WTC11 (cell line): Measurements from ENCODE around the gene TBC1D1.

ENCODE experiments used
- ATF2 ChIP-seq: sonication (generic); formaldehyde crosslinking; IDR thresholded peaks from 2 replicates; pipeline ENCODE4 v1.8.1; 2022; ENCODE audit warnings: low read depth, missing genetic modification reagents, borderline replicate concordance
- CTCF ChIP-seq: fragments of 200-600 bp; IDR thresholded peaks from 2 replicates; pipeline ENCODE4 v1.8.0; 2022; ENCODE audit warnings: antibody characterized with exemption
- FOXJ3 ChIP-seq: sonication (generic); formaldehyde crosslinking; IDR thresholded peaks from 2 replicates; pipeline ENCODE4 v1.9.0; 2021; ENCODE audit warnings: missing genetic modification reagents, mild to moderate bottlenecking, borderline replicate concordance
- GTF2I ChIP-seq: fragments of 250-450 bp; sonication (Bioruptor Pico); conservative IDR thresholded peaks from 2 replicates; pipeline ENCODE4 v1.4.0; 2021; ENCODE audit warnings: mild to moderate bottlenecking
- IRF2 ChIP-seq: sonication (generic); formaldehyde crosslinking; IDR thresholded peaks from 2 replicates; pipeline ENCODE4 v1.8.0; 2022; ENCODE audit warnings: low read depth, missing genetic modification reagents, borderline replicate concordance
- KAT7 ChIP-seq: sonication (generic); formaldehyde crosslinking; IDR thresholded peaks from 2 replicates; pipeline ENCODE4 v1.8.1; 2023; ENCODE audit warnings: missing genetic modification reagents, mild to moderate bottlenecking, borderline replicate concordance
- NR2C2 ChIP-seq: sonication (generic); formaldehyde crosslinking; IDR thresholded peaks from 2 replicates; pipeline ENCODE4 v1.8.0; 2022; ENCODE audit warnings: mild to moderate bottlenecking, missing genetic modification reagents
- PRDM15 ChIP-seq: sonication (generic); formaldehyde crosslinking; IDR thresholded peaks from 2 replicates; pipeline ENCODE4 v1.8.0; 2022; ENCODE audit warnings: missing genetic modification reagents
- TP53 ChIP-seq: sonication (generic); formaldehyde crosslinking; IDR thresholded peaks from 2 replicates; pipeline ENCODE4 v1.8.1; 2023; ENCODE audit warnings: mild to moderate bottlenecking, missing genetic modification reagents
- TF ChIP-seq, protein P1 (sequence below): sonication (generic); formaldehyde crosslinking; IDR thresholded peaks from 2 replicates; pipeline ENCODE4 v1.8.1; 2023; ENCODE audit warnings: mild to moderate bottlenecking, missing genetic modification reagents, moderate library complexity

GRCh38 chr4:38062088-38062775 is 171.3 kb downstream of the TBC1D1 start:
- TF ChIP-seq KAT7 (CRISPR knock-in tag) (no peak), CTCF (peak; percentile 80), ATF2 (CRISPR knock-in tag) (no peak), TP53 (no peak), FOXJ3 (no peak), NR2C2 (CRISPR knock-in tag) (no peak), IRF2 (CRISPR knock-in tag) (no peak), PRDM15 (CRISPR knock-in tag) (no peak), GTF2I (CRISPR knock-in tag) (no peak)
- TF ChIP-seq, protein P1, sequence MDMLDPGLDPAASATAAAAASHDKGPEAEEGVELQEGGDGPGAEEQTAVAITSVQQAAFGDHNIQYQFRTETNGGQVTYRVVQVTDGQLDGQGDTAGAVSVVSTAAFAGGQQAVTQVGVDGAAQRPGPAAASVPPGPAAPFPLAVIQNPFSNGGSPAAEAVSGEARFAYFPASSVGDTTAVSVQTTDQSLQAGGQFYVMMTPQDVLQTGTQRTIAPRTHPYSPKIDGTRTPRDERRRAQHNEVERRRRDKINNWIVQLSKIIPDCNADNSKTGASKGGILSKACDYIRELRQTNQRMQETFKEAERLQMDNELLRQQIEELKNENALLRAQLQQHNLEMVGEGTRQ (CRISPR knock-in tag): no peak
